ENCODE measurements around the gene PPP1R1C. TPM values are rescaled to one million over a fixed set of nuclear protein-coding genes. Genes with fewer than 3 reads are reported as not detected.
A peak's percentile ranks its signal among the peaks of the same experiment; 100 is the strongest.

PPP1R1C gene, protein sequence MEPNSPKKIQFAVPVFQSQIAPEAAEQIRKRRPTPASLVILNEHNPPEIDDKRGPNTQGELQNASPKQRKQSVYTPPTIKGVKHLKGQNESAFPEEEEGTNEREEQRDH
- total RNA-seq = 1 to 10 TPM in 3 of 4 donors, under 1 TPM in 1; 0.87 to 8.8 (median 4.1) TPM

DNA sequence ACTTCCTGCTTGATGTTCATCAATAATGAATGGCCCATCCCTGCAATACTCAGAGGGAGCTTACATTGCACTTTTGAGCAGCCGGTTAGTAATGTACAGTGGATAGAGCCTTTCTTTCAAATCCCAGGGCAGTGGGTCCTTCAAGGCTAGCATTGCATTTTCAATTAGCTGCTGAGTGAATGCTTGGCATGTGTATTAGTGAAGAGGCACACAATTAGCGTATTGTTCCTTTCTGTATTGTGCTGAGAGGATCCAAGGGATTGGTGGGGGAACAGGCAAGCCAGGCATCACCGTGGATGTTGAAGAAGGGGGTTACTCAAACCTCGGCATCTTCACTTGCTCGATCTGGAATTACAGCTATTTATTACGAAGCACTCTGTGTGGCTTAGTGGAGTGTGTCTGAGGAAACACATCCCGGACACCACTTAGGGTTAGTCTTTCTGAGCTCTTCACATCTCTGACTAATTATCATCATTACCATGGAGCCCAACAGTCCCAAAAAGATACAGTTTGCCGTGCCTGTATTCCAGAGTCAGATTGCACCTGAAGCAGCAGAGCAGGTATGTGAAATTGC, at the start of gene PPP1R1C:
Gene PPP1R1C (plus strand): TSS at position 222 of the 574 bp plus-strand sequence. CDS start 258 bp downstream, at position 480.
- peak within 1 kb of the TSS in 3 of 4 donors; percentile 39 to 79 (median 69) for H3K27ac ChIP-seq
- TF ChIP-seq, protein P1, sequence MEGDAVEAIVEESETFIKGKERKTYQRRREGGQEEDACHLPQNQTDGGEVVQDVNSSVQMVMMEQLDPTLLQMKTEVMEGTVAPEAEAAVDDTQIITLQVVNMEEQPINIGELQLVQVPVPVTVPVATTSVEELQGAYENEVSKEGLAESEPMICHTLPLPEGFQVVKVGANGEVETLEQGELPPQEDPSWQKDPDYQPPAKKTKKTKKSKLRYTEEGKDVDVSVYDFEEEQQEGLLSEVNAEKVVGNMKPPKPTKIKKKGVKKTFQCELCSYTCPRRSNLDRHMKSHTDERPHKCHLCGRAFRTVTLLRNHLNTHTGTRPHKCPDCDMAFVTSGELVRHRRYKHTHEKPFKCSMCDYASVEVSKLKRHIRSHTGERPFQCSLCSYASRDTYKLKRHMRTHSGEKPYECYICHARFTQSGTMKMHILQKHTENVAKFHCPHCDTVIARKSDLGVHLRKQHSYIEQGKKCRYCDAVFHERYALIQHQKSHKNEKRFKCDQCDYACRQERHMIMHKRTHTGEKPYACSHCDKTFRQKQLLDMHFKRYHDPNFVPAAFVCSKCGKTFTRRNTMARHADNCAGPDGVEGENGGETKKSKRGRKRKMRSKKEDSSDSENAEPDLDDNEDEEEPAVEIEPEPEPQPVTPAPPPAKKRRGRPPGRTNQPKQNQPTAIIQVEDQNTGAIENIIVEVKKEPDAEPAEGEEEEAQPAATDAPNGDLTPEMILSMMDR (IDR thresholded peaks at IDR 0.05) = no peak
- no peak for TF ChIP-seq EP300 (IDR thresholded peaks at IDR 0.05)
- no peak for TF ChIP-seq POLR2A (IDR thresholded peaks at IDR 0.05)

DNA sequence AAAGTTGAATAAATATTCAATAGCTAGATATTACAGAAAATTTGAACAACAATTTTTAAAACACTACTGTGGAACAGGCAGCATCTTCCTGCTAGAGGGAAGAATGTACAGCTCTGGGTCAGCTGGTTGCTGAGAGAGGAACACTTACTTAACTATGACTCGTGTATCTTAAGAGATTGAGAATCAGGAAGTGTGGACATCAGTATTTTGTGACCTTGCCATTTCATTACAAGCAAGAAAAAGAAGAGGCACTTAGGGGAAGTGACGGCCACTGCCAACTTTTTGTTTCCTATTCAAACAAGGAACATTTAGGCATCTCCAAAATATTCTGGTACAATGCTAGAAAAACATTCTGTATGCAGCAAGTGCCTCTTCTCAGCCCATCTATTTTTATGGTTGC, 48.2 kb upstream of the PPP1R1C start:
- H3K9me3 ChIP-seq = no peaks in the 10 kb centered on the region
- no peaks in the 10 kb centered on the region for H3K27me3 ChIP-seq
- TF ChIP-seq, protein P1 (IDR thresholded peaks at IDR 0.05) = no peak
- TF ChIP-seq EP300 (IDR thresholded peaks at IDR 0.05) = peak in 1 of 2 donors; percentile 34
- H3K4me3 ChIP-seq = no peak overlapping the region
- H3K27ac ChIP-seq = peak overlapping the region in 1 of 4 donors; percentile 13
- DNase-seq (ENCODE audit: low spot score in 2 of 2) = peak in 1 of 2 donors; percentile 8
- 18 to 23% methylated on average over 2 of the region's 2 CpGs for WGBS, 2 donors
- no peaks in the 10 kb centered on the region for H3K36me3 ChIP-seq
- H3K4me1 ChIP-seq = peaks cover 0 to 7% (median 2%) of the 10 kb centered on the region in 4 donors

More for the DNA sequence above, at the start of gene PPP1R1C:
- WGBS, 2 donors = 40 to 57% methylated on average over 8 of the region's 8 CpGs
- Histone ChIP-seq H3K9me3 (no peaks in the 10 kb centered on the region), H3K27me3 (no peaks in the 10 kb centered on the region), H3K4me3 (peak within 1 kb of the TSS in 1 of 4 donors; percentile 33), H3K4me1 (peaks cover 0 to 19% (median 0%) of the 10 kb centered on the region in 4 donors), H3K36me3 (no peaks in the 10 kb centered on the region)
- no peak for DNase-seq (ENCODE audit: low spot score in 2 of 2)

DNA sequence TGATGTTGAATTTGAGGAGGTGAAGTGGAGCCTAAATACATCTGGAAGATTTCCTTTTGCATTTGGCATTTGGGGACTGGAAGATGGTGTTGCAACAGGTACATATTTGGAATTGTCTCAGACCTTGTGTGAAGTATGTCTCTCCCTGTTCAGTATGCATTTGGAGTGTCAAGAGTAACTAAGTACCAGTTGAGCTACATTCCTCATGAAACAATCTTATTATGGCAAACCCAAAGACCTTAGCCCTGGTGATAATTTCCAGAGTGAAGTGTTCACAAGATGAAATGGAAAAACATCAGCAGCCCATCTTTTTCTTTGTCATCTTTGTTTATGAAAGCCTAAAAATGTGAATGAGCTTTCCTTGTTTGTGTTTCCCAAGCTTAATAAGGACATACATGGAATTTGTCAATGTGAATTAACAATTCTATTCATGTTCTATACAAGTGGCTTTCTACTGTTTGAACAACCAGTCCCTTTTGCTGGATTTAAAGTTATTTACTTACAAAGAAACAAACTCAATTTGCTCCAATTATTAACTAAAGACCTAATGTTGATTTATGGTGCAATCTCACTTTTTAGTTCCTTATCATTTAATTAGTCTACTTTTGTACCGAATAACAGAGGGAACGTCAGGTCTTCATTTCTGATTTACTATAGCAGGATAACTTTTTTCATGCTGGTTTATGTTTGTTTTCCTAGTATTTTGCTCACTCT, 42.1 kb upstream of the PPP1R1C start:
- no peak overlapping the region for H3K27ac ChIP-seq
- WGBS, 2 donors = 74 to 79% methylated on average over 2 of the region's 2 CpGs
- H3K27me3 ChIP-seq = no peaks in the 10 kb centered on the region
- no peak for TF ChIP-seq POLR2A (IDR thresholded peaks at IDR 0.05)
- TF ChIP-seq, protein P1 (IDR thresholded peaks at IDR 0.05) = no peak
- TF ChIP-seq EP300 (IDR thresholded peaks at IDR 0.05) = no peak
- DNase-seq (ENCODE audit: low spot score in 2 of 2) = no peak
- H3K9me3 ChIP-seq = no peaks in the 10 kb centered on the region
- no peak overlapping the region for H3K4me3 ChIP-seq
- H3K36me3 ChIP-seq = no peaks in the 10 kb centered on the region
- no peaks in the 10 kb centered on the region for H3K4me1 ChIP-seq

DNA sequence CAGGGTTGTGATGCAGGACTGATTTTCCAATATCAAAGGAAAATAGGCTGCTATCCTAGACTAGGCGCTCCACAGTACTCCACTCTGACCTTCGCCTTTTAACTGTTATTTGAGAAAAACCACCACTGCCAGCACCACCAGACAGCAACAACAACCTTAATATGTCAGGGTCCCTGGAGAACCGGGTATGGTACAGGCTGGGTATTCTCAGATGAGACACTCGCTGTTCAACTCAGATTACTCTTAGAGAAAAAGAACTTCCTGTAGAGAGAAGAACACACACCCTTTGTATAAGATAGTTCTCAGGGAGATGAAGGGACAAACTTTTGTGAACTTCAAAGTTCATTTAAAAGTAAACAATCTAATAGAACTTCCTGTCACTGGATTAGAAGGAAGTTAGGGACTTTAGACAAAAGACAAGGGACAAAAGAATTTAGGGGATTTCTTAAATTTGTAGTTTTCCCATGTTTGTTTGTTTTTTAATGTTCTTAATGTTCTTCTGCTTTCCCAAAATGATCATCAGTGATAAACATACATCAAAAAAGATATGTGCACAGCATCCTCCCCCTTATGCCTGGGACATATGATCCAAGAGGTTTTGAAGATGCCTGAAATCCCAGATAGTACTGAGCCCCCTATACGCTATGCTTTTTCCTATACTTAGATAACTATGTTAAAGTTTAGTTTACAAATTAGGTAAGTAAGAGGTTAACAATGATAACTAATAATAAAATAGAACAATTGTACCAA, 41.3 kb upstream of the PPP1R1C start:
- no peak overlapping the region for H3K4me3 ChIP-seq
- 75 to 76% methylated on average over 5 of the region's 5 CpGs for WGBS, 2 donors
- no peaks in the 10 kb centered on the region for H3K4me1 ChIP-seq
- H3K27me3 ChIP-seq = no peaks in the 10 kb centered on the region
- TF ChIP-seq, protein P1 (IDR thresholded peaks at IDR 0.05) = no peak
- no peak for TF ChIP-seq EP300 (IDR thresholded peaks at IDR 0.05)
- TF ChIP-seq POLR2A (IDR thresholded peaks at IDR 0.05) = no peak
- no peak for DNase-seq (ENCODE audit: low spot score in 2 of 2)
- H3K36me3 ChIP-seq = no peaks in the 10 kb centered on the region
- H3K27ac ChIP-seq = no peak overlapping the region
- H3K9me3 ChIP-seq = no peaks in the 10 kb centered on the region
